SK-N-MC (cell line): ENCODE results near the gene HIRA.

Experiments
- EZH2 ChIP-seq: fragments of 200-600 bp; sonication (generic); IDR thresholded peaks from one replicate; pipeline ENCODE4 v1.6.1; 2017; ENCODE audit warnings: antibody characterized with exemption
- FOXP2 ChIP-seq: optimal IDR thresholded peaks from 2 replicates; pipeline ENCODE3; 2011; ENCODE audit warnings: mild to moderate bottlenecking, moderate library complexity; ENCODE audit not compliant: insufficient read depth; ENCODE audit errors: extremely low read length, control extremely low read depth
- POLR2AphosphoS5 ChIP-seq: IDR thresholded peaks from 2 replicates; pipeline ENCODE4 v1.6.1; 2012; ENCODE audit warnings: mild to moderate bottlenecking, low read depth, low read length, borderline replicate concordance

- TF ChIP-seq EZH2 = no peak
- TF ChIP-seq POLR2AphosphoS5 = peak; percentile 64; the same call in 1 of the 2 replicates
- no peak for TF ChIP-seq FOXP2
Observed at GRCh38 chr22:19479355-19480172, 48.0 kb upstream of the HIRA start, which contains the start of gene CDC45.
